GM21447 (cell line): ENCODE results near the gene EDC3.
"Not testable (repeated sequence)": the region's sequence is repeated elsewhere in the genome, so short reads cannot be mapped to it uniquely, and the experiment has no call there.

Experiments used
- ATAC-seq: cut with Tn5 transposase; IDR thresholded peaks from one replicate; pipeline ENCODE4 v1.9.1; 2021; ENCODE audit not compliant: unreplicated experiment

Gene EDC3

DNA sequence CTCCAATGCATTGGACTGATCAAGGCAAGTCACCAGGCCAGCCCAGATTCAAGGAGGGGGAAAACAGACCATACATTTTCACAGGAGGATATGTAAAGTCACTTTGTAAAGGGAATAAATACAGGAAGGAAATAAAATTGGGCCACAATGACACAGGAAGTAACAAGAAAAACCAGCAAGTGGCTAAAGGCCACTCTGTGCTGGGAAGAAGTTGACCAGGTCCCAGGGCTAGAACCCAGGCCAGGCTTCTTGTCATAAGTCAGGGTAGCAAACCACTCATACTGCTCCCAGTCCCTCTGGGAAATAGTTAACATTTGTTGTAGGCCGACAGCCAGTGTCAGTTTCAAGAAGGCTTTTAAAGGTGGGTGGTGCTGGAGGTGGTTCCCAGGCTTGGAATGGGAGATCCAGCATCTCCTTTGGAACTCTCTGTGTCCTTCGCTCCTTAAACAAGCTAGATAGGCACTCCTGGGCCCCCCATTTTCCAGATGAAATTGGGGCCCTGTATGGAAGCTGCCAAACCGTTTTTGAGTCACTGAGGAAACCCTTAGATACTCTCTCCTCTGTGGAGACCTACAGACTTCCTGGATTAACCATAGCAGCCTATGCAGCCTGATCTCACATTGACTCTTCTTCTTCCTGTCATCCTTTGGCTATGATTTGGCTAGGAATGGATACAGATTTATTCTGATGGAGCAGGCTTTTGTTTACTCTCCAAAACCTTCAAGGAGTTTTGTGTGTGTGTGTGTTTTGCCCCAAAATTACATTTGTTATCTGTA lies 14.7 kb upstream of the EDC3 start:
- no peak for ATAC-seq

DNA sequence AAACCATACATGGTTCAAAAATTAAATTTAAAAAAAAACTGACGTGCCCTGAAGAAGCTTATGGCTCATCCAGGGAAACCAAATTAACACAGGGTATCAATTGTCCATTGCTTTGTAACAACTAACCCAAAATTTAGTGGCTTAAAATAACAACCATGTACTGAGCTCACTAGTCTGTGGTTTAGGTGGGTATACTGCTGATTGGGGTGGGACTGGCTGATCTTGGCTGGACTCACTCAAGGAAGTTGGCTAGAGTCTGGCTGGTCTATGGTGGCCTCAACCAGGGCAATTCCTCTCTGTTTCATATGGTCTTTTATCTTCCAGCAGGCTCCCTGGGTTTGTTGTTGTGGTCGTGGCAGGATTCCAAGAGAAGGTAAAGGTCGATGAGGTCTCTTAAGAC lies 14.1 kb upstream of the EDC3 start:
- ATAC-seq, result no peak

DNA sequence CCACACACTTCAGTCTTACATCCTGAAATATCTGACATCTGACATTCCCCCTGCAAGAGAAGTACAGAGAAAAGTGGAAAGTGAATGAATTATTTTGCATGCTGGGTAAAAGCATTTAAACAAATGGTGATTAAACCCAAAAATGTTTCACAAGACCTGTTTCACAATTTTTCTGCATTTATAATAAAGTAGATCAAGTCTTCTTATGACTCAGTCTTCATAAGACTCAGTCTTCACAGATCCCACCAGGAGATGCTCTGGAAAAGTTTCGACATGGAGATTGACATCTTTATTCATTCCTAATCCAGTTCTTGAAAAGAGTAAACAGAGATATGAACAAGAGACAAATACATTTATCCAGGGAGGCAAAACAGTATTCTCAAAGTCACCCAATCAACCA lies 13.2 kb upstream of the EDC3 start:
- no peak for ATAC-seq

DNA sequence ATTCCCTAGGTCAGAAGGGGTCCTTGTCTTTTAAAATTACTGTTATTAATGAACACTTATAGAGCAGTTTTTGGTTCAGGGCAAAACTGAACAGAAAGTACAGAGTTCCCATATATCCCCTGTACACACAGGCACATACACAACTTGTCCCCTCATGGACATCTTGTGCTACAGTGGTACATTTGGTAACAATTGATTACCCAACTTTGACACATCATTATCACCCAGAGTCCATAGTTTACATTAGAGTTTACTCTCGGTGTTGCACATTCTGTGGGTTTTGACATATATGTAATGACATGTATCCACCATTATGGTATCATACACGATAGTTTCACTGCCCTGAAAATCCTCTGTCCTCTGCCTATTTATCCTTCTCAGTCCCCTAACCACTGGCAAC lies 984 bp upstream of the EDC3 start:
- no peak for ATAC-seq

DNA sequence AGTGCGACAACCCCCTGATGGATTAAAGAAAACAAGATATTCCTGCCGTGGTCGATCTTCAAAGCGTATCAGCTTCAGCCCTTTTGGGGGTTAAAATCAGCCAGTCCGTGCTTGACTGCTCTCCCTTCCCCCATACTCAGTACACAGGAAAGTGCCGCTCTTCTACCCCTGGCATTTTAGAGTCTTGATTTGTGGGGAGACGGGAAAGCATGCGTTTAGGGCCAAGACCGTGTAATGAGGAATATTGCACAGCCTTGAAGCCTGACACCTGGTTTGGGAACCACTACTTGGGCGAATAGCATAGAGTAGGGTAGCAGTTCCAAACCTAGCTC lies 540 bp upstream of the EDC3 start:
- ATAC-seq, result no peak

DNA sequence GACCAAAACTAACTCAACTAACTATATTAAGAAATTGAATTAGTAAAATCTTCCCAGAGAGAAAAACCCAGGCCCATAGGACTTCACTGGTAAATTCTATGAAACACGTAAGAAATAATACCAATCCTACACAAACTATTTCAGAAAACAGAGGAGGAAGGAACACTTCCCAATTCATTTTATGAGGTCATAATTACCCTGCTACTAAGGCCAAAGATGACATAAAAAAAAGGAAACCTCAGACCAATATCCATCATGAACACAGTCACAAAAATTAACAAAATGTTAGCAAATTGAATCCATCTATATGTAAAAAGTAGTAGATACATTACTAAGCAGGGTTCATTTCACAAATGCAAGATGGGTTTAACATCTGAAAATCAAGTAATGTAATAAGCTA lies 3.5 kb downstream of the EDC3 start:
- no peak for ATAC-seq

DNA sequence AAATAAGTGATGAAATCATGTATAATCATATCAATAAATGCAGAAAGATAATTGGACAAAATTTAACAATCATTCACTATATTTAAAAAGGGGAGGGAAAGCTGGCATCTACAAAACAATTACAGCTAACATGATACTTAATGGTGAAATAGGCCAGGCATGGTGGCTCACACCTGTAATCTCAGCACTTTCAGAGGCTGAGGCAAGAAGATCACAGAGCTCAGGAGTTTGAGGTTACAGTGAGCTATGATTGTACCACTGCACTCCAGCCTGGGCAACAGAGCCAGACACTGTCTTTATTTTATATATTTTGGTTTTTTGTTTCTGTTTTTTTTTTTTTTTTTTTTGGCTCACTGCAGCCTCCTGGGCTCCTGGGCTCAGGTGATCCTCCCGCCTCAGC lies 12.1 kb downstream of the EDC3 start:
- ATAC-seq, result no peak

DNA sequence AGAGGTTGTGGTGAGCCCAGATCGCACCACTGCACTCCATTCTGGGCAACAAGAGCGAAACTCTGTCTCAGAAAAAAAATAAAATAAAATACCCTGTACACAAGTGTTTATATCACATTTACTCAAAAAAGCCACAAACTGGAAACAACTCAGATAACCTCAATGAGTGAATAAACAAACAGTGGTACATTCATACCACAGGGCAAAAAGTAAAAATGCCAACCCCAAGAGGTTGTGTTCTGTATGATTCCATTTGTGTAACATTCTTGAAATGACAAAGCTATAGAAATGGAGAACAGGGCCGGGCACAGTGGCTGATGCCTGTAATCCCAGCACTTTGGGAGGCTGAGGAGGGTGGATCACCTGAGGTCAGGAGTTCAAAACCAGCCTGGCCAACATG lies 12.9 kb downstream of the EDC3 start:
- ATAC-seq, result no peak

DNA sequence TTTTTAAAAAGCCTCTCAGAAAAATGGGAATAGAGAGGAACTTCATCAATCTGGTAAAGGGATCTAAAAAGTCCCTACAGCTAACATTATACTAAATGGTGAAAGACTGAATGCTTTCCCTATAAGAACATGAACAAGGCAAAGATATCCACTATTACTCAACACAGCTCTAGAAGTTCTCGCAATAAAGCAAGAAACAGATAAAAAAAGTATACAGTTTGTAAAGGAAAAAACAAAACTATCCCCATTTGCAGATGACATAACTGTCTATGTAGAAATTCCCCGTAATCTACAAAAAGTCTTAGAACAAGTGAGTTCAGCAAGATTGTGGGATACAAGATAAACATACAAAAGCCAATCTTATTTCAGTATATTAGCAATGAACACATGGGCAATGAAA lies 15.4 kb downstream of the EDC3 start:
- ATAC-seq, result no peak

DNA sequence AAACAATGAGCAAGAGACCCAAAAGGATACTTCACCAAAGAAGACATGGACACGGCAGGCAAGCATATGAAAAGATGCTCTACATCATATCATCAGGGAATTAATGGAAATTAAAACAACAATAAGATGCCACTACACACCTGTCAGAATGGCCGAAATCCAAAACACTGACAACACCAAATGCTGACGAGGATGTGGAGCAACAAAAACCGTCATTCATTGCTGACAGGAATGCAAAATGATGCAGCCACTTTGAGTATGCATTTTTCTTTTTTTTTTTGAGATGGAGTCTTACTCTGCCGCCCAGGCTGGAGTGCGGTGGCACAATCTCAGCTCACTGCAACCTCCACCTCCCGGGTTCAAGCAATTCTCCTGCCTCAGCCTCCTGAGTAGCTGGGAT lies 19.0 kb downstream of the EDC3 start:
- ATAC-seq, result no peak

DNA sequence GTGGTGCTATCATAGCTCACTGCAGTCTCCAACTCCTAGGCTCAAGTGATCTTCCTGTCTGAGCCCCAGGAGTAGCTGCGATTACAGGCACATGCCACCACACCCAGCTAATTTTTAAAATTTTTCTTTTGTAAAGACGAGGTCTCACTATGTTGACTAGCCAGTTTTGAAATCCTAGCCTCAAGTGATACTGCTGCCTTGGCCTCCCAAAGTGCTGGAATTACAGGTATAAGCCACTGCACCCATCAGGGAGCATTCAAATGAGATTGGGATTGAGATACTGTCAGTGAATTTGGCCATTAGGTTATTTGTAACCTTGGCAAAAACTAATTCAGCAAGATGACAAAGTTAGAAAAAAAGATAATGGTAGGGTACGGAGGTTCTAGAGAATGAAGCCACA lies 21.7 kb downstream of the EDC3 start:
- ATAC-seq, result no peak

DNA sequence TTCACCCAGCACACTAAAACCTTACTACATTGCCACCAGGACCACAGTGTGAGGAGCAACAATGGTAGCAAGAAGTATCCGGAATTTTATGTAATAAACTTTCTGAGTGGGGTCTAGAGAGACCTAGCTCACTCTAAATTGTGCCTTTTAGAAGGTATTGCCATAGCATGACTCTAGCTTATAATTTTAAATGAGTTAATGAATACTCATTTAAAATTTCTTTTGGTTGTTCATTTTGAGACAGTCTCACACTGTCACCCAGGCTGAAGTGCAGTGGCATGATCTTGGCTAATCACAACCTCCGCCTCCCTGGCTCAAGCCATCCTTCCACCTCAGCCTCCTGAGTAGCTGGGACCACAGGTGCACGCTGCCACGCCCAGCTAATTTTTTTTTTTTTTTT lies 26.2 kb downstream of the EDC3 start:
- no peak for ATAC-seq

DNA sequence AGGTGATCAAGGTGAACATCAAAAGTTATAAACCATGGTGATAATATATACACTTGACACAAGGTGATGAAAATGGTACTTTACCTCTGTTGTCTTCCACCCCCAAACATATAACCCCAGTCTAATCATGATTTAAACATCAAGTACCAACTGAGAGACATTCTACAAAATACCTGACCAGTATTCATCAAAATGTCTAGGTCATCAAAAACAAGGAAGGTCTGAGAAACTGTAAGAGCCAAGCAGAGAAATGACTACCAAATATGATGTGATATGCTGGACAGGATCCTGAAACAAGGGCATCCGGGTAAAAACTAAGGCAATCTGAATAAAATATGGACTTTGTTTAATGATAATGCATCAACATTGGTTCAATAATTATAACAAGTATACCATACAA lies 27.8 kb downstream of the EDC3 start:
- ATAC-seq, result no peak

DNA sequence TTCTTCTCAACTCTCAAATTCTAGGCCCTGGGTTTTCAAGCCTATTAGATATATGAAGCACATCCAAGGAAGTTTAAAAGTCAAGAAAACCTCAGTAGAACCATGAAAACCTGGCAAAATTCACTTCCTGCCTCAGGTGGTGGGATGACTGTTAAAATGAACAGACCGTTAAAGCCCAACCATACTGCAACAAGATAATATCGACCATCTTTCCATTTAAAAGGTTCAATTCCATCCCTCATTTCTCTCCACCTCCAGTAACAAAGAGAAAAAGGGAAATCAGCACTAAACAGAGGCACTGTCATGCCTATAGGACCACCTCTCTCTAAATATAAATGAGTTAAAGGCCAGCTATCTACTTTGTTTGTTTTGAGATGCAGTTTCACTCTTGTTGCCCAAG lies 31.2 kb downstream of the EDC3 start:
- ATAC-seq, result no peak

DNA sequence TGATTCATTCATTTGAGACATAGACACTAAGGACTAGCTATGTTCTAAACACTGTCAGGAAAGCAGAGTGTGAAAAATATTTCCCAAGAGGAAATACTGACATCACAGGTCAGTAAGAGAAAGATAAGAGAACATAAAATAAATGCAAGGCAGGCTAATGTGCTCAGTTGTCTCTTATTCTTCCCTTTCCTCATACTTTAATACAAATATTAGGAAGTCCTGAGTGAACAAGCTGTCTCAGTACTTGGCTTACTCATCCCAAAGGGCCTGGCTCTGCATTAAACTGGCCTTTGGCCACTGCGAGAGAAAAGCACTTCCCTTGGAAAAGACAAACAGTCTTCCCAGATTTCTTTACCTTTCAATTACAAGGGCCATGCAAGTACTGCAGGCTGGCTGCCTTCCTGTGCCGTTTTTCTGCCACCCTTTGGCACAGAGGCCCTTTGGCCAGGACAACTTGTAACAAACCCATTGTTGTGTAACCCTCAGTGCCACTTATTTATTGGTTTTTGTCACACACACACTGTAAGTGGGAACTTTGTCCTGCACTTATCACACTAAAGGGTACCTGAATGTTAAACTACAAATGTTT lies 31.7 kb downstream of the EDC3 start:
- no peak for ATAC-seq

DNA sequence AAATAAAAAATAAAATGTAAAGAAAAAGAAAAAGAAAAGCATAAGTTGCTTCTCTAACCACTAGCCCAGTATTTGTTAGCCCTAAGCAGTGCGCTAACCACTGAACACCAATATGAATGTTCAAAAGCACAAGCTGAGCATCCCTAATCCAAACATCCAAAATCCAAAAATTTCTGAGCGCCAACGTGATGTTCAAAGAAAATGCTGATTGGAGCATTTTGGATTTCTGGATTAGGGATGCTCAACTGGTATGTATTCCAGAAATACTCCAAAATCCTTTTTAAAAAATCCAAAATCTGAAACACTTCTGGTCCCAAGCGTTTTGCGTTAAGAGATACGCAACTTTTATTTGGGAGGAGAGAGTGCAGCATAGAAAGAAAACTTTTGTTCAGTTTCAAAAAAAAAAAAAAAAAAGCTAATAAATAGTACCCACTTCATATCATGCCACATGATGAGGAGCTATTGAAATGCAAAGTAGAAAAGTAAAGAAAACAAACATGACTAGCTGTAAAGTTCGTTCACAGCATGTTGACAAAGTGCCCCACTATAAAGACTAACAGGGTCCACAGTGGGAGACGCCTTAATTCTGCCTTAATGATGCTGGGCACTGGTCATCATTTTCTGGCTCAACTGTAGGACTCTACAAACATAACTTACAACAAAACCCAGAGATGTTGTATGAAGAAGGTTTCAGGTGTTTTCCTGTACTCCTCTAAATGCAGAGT lies 32.4 kb downstream of the EDC3 start:
- no peak for ATAC-seq

DNA sequence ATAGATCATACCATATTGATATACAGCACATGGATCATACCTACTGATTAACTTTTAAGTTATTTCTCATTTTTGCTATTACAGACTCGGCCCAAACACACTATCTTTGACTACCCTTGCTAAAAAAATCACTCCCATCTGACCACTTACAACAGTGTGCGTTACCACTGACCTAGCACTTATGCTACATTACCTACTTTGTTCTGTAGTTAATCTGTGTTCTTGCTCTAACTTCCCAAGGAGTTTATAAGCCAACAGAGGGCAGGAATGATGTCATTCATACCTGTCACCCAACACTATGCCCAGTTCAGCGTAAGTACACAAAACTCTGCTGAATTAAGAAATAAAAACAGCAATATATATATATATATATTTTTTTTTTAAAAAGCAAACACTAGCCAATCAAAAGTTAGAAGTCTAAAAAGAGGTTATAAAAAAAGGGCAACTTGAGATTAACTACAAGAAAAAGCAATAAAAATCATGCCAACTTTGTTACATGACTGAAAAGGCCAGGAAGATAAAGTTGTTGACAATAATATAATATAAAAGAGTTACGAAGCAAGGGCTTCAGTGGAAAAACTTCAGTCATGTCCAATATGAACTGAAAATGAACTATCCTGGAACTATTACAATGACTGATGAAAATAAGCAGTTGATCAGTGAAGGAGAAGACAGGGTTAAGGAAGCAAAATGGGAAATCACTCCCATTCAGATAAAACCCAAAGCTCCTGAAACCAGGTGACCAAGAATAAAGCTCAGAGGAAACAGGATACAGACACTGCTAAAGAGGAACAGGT lies 33.6 kb downstream of the EDC3 start:
- ATAC-seq, result no peak

DNA sequence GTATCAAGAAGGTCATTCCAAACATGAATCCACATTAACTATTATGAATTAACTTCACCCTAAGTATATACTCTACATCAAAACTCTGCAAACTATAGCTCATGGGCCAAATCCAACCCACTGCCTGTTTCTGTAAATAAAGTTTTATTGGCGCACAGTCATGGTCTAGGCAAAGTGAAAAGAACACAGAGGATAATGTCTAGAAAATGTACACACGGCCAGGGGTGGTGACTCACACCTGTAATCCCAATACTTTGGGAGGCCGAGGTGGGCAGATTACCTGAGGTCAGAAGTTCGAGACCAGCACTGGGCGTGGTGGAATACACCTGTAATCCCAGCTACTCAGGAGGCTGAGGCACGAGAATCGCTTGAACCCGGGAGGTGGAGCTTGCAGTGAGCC lies 34.5 kb downstream of the EDC3 start:
- ATAC-seq, result not testable (repeated sequence)

DNA sequence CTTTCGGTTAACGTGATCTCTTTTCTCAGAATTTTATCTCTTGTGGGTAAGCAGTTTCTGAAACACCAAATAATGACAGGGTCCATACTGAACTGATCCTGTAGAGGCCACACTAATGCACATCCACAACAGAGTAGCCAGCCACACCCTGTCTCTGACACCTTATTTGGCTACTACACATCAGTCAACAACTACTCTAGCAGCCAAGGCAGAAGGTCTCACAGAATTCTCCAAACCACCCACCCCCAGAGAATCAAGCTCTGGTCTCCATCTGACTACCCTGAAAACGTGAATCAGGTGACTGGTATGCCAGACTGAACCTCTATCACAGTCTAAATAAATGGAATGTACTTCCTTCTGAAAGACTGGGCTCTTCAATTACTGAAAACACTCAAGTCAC lies 38.0 kb downstream of the EDC3 start:
- ATAC-seq, result no peak

DNA sequence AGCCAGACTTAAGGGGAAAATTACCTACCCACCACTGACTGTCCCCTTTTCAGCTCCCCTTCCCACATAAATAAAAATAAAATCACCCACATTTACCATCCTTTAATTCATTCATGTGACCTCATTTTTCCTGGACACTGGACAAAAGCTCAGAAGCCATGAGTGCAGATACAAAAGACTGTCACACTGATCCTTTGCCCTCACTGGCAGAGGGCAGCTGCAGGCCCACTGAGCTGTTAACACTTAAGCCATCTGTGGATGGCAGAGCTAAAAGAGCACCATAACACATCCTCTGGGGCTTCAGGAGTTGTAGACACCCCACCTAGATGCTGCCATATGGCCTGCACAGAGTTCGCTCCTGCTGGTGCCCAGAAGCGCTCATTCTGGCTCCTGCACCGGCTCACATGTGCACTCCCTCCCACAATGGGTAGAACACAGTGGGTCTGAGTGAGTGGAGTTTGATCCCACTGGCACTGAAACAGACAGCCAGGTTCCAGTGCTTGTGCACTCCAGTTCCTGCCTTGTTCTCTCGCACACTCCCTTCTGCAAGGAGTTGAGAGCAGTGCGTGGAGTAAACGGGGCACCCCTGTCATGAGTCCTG lies 38.8 kb downstream of the EDC3 start:
- no peak for ATAC-seq

DNA sequence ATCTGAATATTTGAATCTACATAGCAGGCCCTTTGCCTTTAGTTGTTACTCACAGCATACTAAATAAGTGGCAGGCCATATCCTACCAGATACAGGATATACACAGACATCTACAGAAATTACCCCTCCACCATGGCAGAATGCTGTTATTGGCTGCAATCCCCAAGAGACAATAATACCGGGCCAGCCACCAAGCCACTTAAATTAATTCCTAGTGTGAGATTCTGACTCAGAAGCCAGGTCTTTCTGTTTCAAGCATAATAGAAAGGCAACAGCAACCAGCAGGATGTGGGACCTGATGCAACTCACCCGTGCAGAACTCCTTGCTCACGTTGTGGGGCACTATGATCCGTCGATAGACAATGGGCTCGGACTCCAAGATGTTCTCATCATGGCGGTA lies 40.4 kb downstream of the EDC3 start:
- no peak for ATAC-seq
